ENCODE data around the gene FOXE1.

- TF ChIP-seq CTCF (IDR thresholded peaks at IDR 0.05) (no peak), POLR2A (IDR thresholded peaks at IDR 0.05) (no peak), EP300 (IDR thresholded peaks at IDR 0.05) (no peak), POLR2AphosphoS5 (IDR thresholded peaks at IDR 0.05) (no peak)
These were observed 44.6 kb upstream of the FOXE1 start for GRCh38 chr9:97808415-97808814.
